H54 (cell line): ENCODE data around the gene RNF10.

Experiments used
- DNase-seq: peaks from one replicate; pipeline ENCODE4 v3.0.0; 2011; ENCODE audit warnings: low spot score, mixed read lengths; ENCODE audit not compliant: insufficient read length
- FAIRE-seq: peaks from 3 replicates; lab custom pipeline; 2011; peaks lifted over from hg19 to GRCh38; lab: Jason Lieb, UNC
- POLR2A ChIP-seq: IDR thresholded peaks from 2 replicates; pipeline ENCODE4 v1.6.1; 2011; ENCODE audit warnings: low read depth, mild to moderate bottlenecking, low read length

RNF10 gene

DNA sequence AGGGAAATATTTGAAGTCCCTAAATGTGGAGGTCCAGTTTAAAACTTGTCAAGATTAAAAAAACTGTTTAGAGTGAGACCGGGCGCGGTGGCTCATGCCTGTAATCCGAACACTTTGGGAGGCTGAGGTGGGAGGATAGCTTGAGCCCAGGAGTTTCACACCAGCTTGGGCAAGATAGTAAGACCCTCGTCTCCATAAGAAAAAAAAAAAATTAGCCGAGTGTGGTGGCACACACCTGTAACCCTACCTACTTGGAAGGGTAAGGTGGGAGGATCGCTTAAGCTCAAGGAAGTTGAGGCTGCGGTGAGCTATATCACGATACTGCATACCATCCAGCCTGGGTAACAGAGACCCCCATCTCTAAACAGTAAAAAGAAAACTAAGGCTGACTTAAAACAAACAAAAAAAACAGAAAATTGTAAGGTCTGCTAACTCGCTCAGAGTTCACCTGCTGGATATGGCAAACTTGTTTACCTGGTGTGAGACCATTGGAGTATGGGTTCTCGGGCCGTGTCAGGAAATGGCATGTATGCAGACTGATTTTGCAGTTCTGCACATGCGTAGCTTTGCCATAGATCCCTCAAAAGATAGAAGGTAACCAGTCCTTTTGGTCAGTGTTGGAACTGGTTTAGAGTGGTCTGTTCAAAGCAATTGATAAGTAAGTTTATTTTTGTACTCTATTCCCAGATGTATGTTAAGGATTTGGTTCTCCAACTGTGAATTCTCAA, 2.1 kb downstream of the RNF10 start:
- no peak for TF ChIP-seq POLR2A
- FAIRE-seq = no peak

DNA sequence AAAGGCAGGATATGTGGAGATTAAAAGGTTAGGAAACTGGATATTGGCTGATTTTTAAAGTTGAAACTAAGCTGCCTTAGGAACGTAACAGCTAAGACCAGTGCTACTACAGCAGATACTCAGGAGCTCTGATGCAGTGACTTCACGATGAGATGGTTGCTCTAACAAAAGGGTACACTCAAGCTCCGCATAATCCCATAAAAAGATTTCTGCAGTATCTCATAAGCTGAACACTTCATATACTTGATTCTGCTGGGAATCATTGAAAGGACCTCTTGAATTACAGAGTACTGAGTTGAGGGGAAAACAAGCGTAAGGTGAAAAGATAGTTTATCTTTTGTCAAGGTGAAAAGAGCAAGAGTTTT, 3.7 kb downstream of the RNF10 start:
- FAIRE-seq = no peak
- no peak for TF ChIP-seq POLR2A
- no peak for DNase-seq

More for the DNA sequence above, 2.1 kb downstream of the RNF10 start:
- no peak for DNase-seq

DNA sequence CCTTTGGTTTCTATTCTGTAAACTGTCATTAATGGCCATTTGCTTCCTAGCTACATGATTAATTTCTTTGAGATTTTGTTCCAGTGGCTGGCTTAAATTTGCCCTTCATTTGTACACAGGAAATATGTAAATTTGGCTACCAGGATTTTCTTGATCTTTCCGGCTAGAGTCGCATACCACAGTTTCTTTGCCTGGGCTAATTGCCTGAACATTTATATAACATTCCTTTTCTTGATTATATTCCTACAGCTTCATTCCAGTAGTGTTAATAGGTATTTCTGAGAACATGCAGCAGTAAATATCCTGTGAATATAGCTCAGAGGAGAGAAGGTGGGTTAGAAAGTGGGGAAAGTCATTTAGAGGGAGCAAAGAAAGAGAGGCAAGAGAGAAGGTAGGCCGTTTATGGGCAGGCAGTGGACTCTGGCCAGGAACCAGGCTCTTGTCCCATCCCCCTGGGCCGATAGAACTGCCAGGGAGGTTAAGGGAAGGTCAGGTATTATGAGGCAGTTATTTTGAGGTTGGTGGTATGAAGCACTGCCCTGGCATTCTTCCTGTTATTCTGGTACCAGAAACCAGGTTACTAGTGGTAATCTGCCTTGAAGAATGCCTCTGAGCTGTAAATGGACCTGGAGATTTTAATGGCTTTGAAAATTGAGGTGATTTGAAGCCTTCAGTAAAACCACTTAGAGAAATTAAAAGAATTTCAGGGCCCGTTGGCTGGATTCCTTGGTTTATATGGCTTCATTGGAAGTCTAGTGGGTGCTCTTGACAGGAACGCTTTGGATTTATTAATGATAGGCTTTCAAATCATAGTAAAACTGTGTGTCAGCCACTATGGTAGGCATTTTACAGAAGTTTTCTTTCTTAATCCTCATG, 4.4 kb downstream of the RNF10 start:
- TF ChIP-seq POLR2A = no peak
- peak; percentile 67 for DNase-seq

DNA sequence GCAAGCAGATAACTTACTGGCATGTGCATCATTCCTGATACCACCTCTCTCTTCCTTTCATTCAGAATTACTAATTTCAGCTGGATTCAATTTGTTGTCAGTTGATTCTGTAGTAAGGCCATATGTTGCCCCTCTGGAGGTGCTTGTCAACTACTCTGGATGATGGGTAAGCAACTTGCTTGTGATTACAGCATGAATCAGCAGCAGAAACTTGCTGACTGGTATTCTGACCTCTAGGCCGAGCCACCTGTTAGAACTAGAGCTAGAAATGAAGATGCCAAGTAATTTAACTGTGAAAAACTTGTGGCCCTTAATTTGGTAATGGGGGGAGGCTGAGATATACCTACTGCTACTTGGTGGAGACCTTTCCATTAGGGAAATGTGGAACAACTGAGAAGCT, 5.1 kb downstream of the RNF10 start:
- TF ChIP-seq POLR2A = no peak
- peak; percentile 48 for FAIRE-seq
- DNase-seq = no peak

More for the DNA sequence above, 4.4 kb downstream of the RNF10 start:
- FAIRE-seq = peak; percentile 91

DNA sequence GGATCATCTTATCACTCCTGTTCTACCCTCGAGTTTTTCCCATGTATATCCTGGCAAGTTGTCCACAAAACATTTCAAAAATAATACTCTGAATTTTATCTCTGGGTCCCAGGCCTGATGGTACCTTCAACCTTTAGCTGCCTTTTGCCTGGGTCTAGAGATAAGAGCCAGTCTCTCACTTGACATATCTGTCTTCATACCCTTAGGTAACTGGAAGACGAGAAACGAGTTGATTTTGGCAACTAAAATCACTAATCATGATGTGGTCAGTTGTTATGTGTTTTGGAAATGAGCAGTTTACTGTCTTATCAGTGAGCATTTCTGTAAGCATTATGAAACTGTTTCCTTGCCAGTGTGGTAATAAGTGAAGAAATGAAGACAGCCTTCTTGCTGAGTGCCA, 6.3 kb downstream of the RNF10 start:
- DNase-seq (no peak), FAIRE-seq (no peak)
- TF ChIP-seq POLR2A = no peak

DNA sequence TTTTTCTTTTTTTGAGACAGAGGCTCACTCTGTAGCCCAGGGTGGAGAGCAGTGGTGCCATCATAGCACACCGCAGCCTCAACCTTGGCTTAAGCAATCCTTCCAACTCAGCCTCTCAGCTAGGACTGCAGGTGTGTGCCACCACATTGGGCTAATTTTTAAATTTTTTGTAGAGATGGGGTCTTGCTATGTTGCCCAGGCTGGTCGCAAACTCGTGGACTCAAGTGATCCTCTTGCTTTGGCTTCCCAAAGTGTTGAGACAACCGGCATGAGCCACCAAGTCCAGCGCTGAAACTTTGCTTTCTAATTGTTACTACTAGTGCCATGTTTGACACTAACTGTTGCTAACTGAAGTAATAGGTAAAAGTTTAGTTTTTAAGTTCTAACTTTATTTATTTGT, 8.0 kb downstream of the RNF10 start:
- no peak for FAIRE-seq
- DNase-seq = no peak
- TF ChIP-seq POLR2A = no peak

DNA sequence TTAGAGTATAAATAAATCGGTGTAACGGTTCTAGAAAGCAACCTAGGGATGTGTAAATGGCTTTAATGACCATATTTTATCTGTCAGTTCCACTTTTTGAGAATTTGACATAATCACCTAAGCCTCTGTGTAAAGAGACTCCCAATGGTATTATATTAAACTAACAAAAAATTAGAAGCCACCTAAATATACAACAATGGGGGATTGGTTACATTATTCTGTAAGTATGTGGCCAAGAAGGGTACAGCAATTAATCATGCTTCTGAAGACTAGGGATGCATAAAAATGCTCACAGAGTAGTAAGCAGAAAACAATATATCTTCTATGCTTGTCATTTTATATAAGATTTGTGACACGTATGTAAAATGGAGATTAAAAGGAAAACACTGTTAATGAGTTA, 10.5 kb downstream of the RNF10 start:
- FAIRE-seq = no peak
- no peak for DNase-seq

DNA sequence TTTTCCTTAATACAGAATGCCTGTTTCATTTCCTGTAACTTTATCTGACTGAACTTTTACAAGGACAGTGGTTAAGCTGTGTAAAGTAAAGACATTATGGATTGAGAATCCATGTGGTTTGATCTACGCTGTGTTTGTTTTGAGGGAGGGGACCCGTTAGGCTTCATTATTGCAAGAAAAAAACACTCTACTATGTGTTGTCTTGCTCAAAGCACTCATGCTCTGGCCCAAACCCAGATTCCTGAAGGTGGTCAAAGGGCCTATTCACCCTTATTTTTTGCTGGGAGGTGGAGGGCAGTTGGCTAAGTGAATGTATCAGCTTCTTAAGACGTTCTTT, 11.9 kb downstream of the RNF10 start:
- no peak for TF ChIP-seq POLR2A
- FAIRE-seq = no peak

More for the DNA sequence above, 10.5 kb downstream of the RNF10 start:
- no peak for TF ChIP-seq POLR2A

DNA sequence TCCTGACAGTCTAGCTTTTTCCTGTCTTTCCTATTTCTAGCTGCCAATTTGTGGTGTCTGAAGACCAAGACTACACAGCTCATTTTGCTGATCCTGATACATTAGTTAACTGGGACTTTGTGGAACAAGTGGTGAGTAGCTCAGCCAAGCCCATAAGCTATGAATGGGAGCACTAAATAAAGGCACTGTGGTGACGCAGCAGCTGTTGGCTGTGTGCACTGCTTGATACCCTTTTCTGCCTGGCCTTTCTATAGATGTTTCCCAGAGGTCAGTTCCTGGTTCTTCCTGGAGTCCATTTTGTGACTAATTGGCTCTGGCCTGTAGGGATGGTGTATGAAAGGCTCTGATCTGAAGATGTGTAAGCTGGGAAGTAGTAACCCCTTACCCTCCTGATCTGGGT, 20.5 kb downstream of the RNF10 start:
- no peak for TF ChIP-seq POLR2A
- FAIRE-seq = no peak
- no peak for DNase-seq

More for the DNA sequence above, 11.9 kb downstream of the RNF10 start:
- no peak for DNase-seq

DNA sequence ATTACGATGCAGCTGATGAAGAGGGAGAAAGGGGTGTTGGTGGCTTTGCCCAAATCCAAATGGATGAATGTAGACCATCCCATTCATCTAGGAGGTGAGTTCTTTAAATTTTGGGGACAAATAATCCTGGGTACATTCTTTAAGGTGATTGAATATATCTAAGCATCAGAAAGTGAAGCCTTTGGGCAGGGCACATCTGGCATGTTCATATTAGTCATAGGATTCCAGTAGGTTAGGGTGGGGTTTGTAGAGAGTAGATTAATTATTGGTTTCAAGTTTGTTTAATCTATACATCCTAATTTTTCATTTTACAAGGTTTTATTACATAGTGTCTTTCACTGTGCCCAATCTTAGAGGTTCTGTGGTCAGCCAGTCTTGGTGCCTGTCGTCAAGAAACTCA, 23.4 kb downstream of the RNF10 start:
- DNase-seq (no peak), FAIRE-seq (no peak)
- TF ChIP-seq POLR2A = no peak

DNA sequence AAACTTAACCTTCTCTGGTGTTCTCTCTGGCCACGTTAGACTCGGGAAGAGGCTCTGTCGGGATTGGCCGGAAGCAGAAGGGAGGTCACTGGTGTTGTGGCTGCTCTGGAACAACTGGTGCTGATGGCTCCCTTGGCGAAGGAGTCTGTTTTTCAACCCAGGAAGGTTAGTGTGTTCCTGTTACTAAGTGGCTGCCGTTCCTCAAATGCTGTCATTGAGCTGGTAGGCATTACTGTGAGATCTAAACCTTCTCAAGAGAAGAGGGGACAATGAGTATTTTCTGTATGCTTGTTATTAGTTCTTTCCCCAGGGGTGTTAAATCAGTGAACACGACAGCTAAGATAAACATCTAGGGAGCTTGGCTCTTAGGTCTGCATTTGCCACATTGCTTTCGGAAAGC, 28.8 kb downstream of the RNF10 start:
- DNase-seq = no peak
- TF ChIP-seq POLR2A = no peak
- FAIRE-seq = no peak

DNA sequence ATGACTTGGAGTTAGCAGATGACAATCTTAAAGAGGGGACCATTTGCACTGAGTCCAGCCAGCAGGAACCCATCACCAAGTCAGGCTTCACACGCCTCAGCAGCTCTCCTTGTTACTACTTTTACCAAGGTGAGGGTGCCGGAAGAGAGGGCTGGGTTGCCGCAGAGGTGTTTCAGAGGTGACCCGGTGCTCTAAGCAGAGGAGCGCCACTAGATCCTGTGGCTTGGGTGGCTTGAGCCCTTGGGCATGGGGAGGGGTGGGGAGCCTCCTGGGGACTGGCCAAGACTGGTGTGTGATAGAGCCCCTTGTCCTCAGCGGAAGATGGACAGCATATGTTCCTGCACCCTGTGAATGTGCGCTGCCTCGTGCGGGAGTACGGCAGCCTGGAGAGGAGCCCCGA, 29.3 kb downstream of the RNF10 start:
- DNase-seq = no peak
- no peak for FAIRE-seq
- no peak for TF ChIP-seq POLR2A

DNA sequence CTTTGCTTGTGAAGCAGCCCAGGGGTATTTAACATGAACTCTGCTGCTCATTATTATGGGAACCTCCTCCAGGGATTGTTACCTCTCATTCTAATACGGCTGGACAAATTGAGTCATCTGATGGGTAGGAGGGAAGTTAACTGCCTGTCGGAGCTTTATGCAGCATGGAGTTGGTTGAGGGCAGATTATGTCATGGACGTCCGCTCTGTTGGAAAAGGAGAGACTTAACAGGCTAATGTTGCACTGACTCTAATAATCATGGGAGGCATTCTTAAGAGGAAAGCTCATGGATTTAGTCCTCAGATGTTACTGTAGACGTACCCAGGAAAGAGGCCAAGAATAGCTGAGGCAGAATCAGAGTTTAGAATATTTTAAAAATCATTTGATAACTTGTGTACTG, 37.1 kb downstream of the RNF10 start:
- no peak for DNase-seq
- FAIRE-seq = no peak
- no peak for TF ChIP-seq POLR2A

DNA sequence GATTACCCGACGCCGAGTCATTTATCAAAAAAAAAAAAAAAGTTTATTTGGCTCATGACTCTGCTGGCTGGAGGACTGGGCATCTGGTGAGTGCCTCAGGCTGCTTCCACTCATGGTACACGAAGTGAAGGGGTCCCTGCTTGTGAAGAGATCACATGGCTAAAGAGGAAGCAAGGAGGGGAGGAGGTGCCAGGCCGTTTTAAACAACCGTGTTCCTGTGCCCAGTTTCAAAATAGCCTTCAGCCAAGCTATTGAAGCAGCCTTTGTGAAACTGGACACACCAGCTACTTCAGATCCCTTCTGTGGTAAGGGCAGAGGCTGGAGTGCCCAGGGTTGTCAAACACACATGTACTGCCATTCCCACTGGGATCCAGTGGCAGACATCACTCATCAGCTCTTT, 39.4 kb downstream of the RNF10 start:
- FAIRE-seq (no peak), DNase-seq (no peak)
- no peak for TF ChIP-seq POLR2A

DNA sequence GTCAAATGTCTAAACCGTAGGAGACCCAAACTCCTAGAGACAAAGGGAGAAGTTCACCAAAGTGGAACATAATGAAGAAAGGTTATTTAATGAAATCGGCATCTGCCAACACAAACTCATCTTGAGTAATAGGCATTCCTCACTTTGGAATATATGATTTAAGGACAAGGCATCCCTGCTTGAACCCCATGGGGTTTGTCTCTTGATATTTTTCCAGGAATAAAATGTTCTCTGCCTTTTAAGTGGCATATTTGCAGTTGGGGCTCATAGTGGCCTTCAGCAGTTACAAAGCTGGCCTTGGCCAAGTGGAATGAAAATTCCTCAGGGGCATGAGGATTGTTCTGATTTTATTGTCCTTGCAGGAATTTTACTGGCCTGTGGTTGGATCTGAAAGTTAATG, 40.0 kb downstream of the RNF10 start:
- DNase-seq (no peak), FAIRE-seq (no peak)
- no peak for TF ChIP-seq POLR2A
